ENCODE measurements around the gene MBD6. TPM values are rescaled to one million over a fixed set of nuclear protein-coding genes. Genes with fewer than 3 reads are reported as not detected.

MBD6 gene
- total and polyA plus RNA-seq, 2 of the 8 experiments (the other 6 are each of a cell fraction or from before 2014, with no cell fraction given), result 3.9 to 32.3 TPM

DNA sequence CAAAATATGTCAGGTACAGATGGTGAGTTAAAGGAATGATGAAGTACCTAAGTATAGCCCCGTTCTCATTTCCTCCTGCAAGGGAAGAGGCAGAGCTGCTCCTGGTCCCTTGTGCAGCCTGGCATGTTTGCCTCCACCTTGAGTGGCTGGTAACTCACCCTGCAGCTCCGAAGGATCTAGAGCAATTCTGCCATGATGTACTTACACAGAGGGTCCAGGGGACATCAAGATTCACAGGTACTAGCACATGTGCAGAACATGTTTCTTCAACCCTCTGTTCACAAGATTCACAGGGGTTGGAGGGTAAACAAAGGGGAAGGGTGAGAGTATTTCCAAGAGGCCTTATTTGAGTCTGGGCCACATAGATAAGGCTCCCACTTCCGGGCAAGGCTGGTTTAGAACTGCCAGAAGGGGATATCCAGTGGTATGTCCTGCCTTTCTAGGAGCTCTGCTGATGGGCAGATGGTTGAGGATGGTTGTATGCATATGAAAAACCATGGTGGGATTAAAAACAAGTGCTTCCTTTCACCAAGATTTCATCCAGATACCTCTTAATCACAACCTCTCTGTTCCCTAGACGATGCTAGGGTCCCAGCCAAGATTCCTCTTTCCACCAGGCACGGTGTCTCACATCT lies 16.6 kb downstream of the MBD6 start (continued):
- TF ChIP-seq, protein P1, sequence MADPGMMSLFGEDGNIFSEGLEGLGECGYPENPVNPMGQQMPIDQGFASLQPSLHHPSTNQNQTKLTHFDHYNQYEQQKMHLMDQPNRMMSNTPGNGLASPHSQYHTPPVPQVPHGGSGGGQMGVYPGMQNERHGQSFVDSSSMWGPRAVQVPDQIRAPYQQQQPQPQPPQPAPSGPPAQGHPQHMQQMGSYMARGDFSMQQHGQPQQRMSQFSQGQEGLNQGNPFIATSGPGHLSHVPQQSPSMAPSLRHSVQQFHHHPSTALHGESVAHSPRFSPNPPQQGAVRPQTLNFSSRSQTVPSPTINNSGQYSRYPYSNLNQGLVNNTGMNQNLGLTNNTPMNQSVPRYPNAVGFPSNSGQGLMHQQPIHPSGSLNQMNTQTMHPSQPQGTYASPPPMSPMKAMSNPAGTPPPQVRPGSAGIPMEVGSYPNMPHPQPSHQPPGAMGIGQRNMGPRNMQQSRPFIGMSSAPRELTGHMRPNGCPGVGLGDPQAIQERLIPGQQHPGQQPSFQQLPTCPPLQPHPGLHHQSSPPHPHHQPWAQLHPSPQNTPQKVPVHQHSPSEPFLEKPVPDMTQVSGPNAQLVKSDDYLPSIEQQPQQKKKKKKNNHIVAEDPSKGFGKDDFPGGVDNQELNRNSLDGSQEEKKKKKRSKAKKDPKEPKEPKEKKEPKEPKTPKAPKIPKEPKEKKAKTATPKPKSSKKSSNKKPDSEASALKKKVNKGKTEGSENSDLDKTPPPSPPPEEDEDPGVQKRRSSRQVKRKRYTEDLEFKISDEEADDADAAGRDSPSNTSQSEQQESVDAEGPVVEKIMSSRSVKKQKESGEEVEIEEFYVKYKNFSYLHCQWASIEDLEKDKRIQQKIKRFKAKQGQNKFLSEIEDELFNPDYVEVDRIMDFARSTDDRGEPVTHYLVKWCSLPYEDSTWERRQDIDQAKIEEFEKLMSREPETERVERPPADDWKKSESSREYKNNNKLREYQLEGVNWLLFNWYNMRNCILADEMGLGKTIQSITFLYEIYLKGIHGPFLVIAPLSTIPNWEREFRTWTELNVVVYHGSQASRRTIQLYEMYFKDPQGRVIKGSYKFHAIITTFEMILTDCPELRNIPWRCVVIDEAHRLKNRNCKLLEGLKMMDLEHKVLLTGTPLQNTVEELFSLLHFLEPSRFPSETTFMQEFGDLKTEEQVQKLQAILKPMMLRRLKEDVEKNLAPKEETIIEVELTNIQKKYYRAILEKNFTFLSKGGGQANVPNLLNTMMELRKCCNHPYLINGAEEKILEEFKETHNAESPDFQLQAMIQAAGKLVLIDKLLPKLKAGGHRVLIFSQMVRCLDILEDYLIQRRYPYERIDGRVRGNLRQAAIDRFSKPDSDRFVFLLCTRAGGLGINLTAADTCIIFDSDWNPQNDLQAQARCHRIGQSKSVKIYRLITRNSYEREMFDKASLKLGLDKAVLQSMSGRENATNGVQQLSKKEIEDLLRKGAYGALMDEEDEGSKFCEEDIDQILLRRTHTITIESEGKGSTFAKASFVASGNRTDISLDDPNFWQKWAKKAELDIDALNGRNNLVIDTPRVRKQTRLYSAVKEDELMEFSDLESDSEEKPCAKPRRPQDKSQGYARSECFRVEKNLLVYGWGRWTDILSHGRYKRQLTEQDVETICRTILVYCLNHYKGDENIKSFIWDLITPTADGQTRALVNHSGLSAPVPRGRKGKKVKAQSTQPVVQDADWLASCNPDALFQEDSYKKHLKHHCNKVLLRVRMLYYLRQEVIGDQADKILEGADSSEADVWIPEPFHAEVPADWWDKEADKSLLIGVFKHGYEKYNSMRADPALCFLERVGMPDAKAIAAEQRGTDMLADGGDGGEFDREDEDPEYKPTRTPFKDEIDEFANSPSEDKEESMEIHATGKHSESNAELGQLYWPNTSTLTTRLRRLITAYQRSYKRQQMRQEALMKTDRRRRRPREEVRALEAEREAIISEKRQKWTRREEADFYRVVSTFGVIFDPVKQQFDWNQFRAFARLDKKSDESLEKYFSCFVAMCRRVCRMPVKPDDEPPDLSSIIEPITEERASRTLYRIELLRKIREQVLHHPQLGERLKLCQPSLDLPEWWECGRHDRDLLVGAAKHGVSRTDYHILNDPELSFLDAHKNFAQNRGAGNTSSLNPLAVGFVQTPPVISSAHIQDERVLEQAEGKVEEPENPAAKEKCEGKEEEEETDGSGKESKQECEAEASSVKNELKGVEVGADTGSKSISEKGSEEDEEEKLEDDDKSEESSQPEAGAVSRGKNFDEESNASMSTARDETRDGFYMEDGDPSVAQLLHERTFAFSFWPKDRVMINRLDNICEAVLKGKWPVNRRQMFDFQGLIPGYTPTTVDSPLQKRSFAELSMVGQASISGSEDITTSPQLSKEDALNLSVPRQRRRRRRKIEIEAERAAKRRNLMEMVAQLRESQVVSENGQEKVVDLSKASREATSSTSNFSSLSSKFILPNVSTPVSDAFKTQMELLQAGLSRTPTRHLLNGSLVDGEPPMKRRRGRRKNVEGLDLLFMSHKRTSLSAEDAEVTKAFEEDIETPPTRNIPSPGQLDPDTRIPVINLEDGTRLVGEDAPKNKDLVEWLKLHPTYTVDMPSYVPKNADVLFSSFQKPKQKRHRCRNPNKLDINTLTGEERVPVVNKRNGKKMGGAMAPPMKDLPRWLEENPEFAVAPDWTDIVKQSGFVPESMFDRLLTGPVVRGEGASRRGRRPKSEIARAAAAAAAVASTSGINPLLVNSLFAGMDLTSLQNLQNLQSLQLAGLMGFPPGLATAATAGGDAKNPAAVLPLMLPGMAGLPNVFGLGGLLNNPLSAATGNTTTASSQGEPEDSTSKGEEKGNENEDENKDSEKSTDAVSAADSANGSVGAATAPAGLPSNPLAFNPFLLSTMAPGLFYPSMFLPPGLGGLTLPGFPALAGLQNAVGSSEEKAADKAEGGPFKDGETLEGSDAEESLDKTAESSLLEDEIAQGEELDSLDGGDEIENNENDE (IDR thresholded peaks at IDR 0.05; ENCODE audit: insufficient replicate concordance, low read length), result no peak
- TF ChIP-seq ZNF274 (IDR thresholded peaks at IDR 0.05; ENCODE audit: borderline replicate concordance, extremely low read depth, low read length), result no peak
- no peak for TF ChIP-seq RNF2 (IDR thresholded peaks at IDR 0.05; ENCODE audit: borderline replicate concordance, low read depth, low read length, missing control alignments, poor library complexity, severe bottlenecking)
- TF ChIP-seq TBP (IDR thresholded peaks at IDR 0.05; ENCODE audit: low read depth, low read length), result no peak
- no peak for TF ChIP-seq SUZ12 (IDR thresholded peaks at IDR 0.05; ENCODE audit: low read length)
- no peak for TF ChIP-seq GTF2F1 (IDR thresholded peaks at IDR 0.05; ENCODE audit: borderline replicate concordance, low read depth, low read length)
- no peak for TF ChIP-seq SRF (IDR thresholded peaks at IDR 0.05; ENCODE audit: low read depth, low read length)
- TF ChIP-seq TAF7 (optimal IDR thresholded peaks at IDR 0.05; ENCODE audit: borderline replicate concordance, low read depth, low read length), result no peak
- TF ChIP-seq POU5F1 (IDR thresholded peaks at IDR 0.05; ENCODE audit: low read depth, low read length), result no peak
- TF ChIP-seq, protein P2, sequence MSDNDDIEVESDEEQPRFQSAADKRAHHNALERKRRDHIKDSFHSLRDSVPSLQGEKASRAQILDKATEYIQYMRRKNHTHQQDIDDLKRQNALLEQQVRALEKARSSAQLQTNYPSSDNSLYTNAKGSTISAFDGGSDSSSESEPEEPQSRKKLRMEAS (IDR thresholded peaks at IDR 0.05), result no peak

Measured in H1 (cell line).